ENCODE results near the gene BTBD2. TPM values are rescaled to one million over a fixed set of nuclear protein-coding genes. Genes with fewer than 3 reads are reported as not detected.

The BTBD2 gene
- total and polyA plus RNA-seq, 10 of the 15 experiments (the other 5 are each of a cell fraction or from before 2014, with no cell fraction given): 0.13 to 66.2 (median 10.4) TPM

DNA sequence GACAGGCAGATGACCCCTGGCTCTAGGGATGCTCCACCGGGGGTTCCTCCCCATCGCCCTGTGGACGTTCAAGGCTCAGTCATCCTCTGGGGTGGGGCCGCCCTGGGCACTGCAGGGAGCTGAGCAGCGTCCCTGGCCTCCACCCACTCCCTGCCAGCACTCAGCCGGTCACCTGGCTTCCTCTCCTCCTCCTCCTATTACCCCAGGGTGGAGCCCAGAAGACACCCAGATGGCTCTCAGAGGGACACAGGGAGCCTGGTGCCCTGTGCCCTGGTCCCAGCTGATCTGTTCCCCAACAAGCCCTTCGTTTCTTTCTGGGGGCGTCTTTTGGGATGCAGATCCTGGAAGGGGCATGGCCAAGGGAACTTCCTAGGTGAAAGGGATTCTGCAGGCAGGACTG lies 39.2 kb upstream of the BTBD2 start (continued):
- TF ChIP-seq, protein P1, sequence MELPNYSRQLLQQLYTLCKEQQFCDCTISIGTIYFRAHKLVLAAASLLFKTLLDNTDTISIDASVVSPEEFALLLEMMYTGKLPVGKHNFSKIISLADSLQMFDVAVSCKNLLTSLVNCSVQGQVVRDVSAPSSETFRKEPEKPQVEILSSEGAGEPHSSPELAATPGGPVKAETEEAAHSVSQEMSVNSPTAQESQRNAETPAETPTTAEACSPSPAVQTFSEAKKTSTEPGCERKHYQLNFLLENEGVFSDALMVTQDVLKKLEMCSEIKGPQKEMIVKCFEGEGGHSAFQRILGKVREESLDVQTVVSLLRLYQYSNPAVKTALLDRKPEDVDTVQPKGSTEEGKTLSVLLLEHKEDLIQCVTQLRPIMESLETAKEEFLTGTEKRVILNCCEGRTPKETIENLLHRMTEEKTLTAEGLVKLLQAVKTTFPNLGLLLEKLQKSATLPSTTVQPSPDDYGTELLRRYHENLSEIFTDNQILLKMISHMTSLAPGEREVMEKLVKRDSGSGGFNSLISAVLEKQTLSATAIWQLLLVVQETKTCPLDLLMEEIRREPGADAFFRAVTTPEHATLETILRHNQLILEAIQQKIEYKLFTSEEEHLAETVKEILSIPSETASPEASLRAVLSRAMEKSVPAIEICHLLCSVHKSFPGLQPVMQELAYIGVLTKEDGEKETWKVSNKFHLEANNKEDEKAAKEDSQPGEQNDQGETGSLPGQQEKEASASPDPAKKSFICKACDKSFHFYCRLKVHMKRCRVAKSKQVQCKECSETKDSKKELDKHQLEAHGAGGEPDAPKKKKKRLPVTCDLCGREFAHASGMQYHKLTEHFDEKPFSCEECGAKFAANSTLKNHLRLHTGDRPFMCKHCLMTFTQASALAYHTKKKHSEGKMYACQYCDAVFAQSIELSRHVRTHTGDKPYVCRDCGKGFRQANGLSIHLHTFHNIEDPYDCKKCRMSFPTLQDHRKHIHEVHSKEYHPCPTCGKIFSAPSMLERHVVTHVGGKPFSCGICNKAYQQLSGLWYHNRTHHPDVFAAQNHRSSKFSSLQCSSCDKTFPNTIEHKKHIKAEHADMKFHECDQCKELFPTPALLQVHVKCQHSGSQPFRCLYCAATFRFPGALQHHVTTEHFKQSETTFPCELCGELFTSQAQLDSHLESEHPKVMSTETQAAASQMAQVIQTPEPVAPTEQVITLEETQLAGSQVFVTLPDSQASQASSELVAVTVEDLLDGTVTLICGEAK (IDR thresholded peaks at IDR 0.05; ENCODE audit: borderline replicate concordance): no peak
- TF ChIP-seq, protein P2, sequence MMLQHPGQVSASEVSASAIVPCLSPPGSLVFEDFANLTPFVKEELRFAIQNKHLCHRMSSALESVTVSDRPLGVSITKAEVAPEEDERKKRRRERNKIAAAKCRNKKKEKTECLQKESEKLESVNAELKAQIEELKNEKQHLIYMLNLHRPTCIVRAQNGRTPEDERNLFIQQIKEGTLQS (IDR thresholded peaks at IDR 0.05; ENCODE audit: borderline replicate concordance, extremely low read depth, low read depth, low read length): no peak
- TF ChIP-seq PAX8 (IDR thresholded peaks at IDR 0.05): no peak
- TF ChIP-seq, protein P3, sequence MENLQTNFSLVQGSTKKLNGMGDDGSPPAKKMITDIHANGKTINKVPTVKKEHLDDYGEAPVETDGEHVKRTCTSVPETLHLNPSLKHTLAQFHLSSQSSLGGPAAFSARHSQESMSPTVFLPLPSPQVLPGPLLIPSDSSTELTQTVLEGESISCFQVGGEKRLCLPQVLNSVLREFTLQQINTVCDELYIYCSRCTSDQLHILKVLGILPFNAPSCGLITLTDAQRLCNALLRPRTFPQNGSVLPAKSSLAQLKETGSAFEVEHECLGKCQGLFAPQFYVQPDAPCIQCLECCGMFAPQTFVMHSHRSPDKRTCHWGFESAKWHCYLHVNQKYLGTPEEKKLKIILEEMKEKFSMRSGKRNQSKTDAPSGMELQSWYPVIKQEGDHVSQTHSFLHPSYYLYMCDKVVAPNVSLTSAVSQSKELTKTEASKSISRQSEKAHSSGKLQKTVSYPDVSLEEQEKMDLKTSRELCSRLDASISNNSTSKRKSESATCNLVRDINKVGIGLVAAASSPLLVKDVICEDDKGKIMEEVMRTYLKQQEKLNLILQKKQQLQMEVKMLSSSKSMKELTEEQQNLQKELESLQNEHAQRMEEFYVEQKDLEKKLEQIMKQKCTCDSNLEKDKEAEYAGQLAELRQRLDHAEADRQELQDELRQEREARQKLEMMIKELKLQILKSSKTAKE (IDR thresholded peaks at IDR 0.05; ENCODE audit: low read depth, poor library complexity, severe bottlenecking): no peak
- no peak for TF ChIP-seq SMARCA5 (IDR thresholded peaks at IDR 0.05)
- no peak for TF ChIP-seq ASH2L (IDR thresholded peaks at IDR 0.05; ENCODE audit: borderline replicate concordance, low read depth)
- TF ChIP-seq LARP7 (IDR thresholded peaks at IDR 0.05): peak; percentile 33; the same call in 1 of the 2 replicates
- peak; percentile 45 for TF ChIP-seq ZNF384 (IDR thresholded peaks at IDR 0.05; ENCODE audit: borderline replicate concordance, low read depth, low read length)
- no peak for TF ChIP-seq ZNF207 (IDR thresholded peaks at IDR 0.05; ENCODE audit: borderline replicate concordance)
- TF ChIP-seq ZNF274 (IDR thresholded peaks at IDR 0.05; ENCODE audit: insufficient read depth, insufficient read length): no peak
- no peak for TF ChIP-seq FOS (IDR thresholded peaks at IDR 0.05; ENCODE audit: borderline replicate concordance, extremely low read depth, insufficient read length)
- TF ChIP-seq ZSCAN29 (IDR thresholded peaks at IDR 0.05): no peak
- TF ChIP-seq, protein P4, sequence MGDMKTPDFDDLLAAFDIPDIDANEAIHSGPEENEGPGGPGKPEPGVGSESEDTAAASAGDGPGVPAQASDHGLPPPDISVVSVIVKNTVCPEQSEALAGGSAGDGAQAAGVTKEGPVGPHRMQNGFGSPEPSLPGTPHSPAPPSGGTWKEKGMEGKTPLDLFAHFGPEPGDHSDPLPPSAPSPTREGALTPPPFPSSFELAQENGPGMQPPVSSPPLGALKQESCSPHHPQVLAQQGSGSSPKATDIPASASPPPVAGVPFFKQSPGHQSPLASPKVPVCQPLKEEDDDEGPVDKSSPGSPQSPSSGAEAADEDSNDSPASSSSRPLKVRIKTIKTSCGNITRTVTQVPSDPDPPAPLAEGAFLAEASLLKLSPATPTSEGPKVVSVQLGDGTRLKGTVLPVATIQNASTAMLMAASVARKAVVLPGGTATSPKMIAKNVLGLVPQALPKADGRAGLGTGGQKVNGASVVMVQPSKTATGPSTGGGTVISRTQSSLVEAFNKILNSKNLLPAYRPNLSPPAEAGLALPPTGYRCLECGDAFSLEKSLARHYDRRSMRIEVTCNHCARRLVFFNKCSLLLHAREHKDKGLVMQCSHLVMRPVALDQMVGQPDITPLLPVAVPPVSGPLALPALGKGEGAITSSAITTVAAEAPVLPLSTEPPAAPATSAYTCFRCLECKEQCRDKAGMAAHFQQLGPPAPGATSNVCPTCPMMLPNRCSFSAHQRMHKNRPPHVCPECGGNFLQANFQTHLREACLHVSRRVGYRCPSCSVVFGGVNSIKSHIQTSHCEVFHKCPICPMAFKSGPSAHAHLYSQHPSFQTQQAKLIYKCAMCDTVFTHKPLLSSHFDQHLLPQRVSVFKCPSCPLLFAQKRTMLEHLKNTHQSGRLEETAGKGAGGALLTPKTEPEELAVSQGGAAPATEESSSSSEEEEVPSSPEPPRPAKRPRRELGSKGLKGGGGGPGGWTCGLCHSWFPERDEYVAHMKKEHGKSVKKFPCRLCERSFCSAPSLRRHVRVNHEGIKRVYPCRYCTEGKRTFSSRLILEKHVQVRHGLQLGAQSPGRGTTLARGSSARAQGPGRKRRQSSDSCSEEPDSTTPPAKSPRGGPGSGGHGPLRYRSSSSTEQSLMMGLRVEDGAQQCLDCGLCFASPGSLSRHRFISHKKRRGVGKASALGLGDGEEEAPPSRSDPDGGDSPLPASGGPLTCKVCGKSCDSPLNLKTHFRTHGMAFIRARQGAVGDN (IDR thresholded peaks at IDR 0.05): peak; percentile 15; the same call in 1 of the 2 replicates
- TF ChIP-seq, protein P5, sequence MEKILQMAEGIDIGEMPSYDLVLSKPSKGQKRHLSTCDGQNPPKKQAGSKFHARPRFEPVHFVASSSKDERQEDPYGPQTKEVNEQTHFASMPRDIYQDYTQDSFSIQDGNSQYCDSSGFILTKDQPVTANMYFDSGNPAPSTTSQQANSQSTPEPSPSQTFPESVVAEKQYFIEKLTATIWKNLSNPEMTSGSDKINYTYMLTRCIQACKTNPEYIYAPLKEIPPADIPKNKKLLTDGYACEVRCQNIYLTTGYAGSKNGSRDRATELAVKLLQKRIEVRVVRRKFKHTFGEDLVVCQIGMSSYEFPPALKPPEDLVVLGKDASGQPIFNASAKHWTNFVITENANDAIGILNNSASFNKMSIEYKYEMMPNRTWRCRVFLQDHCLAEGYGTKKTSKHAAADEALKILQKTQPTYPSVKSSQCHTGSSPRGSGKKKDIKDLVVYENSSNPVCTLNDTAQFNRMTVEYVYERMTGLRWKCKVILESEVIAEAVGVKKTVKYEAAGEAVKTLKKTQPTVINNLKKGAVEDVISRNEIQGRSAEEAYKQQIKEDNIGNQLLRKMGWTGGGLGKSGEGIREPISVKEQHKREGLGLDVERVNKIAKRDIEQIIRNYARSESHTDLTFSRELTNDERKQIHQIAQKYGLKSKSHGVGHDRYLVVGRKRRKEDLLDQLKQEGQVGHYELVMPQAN (conservative IDR thresholded peaks at IDR 0.05): peak; percentile 29
- no peak for TF ChIP-seq CHD1 (IDR thresholded peaks at IDR 0.05; ENCODE audit: low read depth, low read length)
- TF ChIP-seq RUNX3 (IDR thresholded peaks at IDR 0.05; ENCODE audit: low read length): no peak
- TF ChIP-seq, protein P6, sequence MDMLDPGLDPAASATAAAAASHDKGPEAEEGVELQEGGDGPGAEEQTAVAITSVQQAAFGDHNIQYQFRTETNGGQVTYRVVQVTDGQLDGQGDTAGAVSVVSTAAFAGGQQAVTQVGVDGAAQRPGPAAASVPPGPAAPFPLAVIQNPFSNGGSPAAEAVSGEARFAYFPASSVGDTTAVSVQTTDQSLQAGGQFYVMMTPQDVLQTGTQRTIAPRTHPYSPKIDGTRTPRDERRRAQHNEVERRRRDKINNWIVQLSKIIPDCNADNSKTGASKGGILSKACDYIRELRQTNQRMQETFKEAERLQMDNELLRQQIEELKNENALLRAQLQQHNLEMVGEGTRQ (IDR thresholded peaks at IDR 0.05; ENCODE audit: borderline replicate concordance, low read depth, low read length): no peak
